ENCODE results near the gene KDR. TPM values are rescaled to one million over a fixed set of nuclear protein-coding genes. Genes with fewer than 3 reads are reported as not detected.
A peak's percentile ranks its signal among the peaks of the same experiment; 100 is the strongest.

The KDR gene
- total RNA-seq, 1 donor from 2014 or later: 19.4 TPM

DNA sequence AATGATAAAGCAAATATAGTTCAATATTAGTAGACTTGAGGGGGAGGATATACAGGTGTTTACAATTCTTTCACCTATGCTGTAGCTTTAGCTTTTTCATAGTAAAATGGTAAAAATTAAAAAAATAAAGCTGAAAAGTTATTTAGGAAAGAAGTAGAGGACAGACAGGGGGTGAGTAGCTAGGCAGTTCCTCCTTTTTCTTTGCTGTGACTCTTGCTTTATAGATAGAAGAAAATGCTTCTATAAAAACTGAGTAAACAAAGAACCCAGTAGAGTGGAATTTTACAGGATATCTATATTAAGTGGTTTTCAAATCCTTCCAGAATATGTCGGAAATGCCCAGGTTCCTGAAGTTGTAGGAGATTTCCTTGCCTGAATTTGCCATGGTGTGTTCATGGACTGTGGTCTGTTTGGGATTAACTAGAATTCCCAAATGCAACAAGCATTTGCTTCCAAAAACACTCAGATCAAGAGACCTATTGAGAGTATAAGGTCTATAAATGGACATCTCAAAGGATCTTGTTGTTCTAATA lies 74.9 kb downstream of the KDR start:
- no peak overlapping the region for H3K4me3 ChIP-seq
- H3K27me3 ChIP-seq: no peaks in the 10 kb centered on the region
- H3K27ac ChIP-seq: no peak overlapping the region
- H3K36me3 ChIP-seq: no peaks in the 10 kb centered on the region
- no peak for DNase-seq (ENCODE audit: extremely low spot score in 2 of 2)
- no peaks in the 10 kb centered on the region for H3K9me3 ChIP-seq
- H3K4me1 ChIP-seq: no peaks in the 10 kb centered on the region
- intact Hi-C loops (cut with DNase I): no loop called here
- TF ChIP-seq POLR2A (IDR thresholded peaks at IDR 0.05) (no peak), POLR2AphosphoS5 (IDR thresholded peaks at IDR 0.05; ENCODE audit: insufficient read depth in 1 of 2, low read depth in 1 of 2) (no peak)
- TF ChIP-seq, protein P1, sequence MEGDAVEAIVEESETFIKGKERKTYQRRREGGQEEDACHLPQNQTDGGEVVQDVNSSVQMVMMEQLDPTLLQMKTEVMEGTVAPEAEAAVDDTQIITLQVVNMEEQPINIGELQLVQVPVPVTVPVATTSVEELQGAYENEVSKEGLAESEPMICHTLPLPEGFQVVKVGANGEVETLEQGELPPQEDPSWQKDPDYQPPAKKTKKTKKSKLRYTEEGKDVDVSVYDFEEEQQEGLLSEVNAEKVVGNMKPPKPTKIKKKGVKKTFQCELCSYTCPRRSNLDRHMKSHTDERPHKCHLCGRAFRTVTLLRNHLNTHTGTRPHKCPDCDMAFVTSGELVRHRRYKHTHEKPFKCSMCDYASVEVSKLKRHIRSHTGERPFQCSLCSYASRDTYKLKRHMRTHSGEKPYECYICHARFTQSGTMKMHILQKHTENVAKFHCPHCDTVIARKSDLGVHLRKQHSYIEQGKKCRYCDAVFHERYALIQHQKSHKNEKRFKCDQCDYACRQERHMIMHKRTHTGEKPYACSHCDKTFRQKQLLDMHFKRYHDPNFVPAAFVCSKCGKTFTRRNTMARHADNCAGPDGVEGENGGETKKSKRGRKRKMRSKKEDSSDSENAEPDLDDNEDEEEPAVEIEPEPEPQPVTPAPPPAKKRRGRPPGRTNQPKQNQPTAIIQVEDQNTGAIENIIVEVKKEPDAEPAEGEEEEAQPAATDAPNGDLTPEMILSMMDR (IDR thresholded peaks at IDR 0.05): no peak

DNA sequence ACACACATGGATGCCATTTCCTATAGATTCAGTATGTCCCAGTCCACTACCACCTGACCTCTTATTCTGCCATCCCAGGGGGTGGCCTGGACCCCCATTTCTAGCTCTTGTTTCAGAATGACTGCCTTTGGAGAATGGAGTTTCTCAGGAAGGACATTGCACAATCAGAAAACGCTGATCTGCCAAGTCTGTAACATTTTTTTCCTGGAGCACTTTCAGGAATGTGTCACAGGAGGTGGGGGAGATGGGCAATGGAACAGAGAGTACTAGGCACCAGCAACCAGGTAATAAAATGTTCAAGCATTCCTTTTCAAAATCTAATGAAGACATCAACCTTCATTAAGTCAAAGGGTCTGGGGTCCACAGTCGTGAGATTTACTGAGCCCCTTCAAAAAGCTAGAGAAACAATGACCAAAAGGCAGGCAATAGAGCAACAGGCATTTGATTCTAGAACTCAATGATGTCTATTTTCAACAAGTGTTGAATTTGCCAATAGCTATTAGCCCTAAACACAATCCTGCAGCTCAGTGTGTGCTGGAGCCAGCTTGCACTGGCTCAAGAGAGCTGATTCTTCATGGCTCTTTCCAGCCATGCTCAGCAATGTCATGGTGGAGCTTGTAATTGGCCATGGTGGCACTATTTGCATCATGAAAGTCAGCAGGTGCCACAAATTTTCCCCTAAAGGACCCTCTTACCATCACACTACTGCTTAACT lies 87.1 kb downstream of the KDR start:
- DNase-seq (ENCODE audit: extremely low spot score in 2 of 2): no peak
- TF ChIP-seq POLR2AphosphoS5 (IDR thresholded peaks at IDR 0.05; ENCODE audit: insufficient read depth in 1 of 2, low read depth in 1 of 2) (peak in 1 of 2 donors; percentile 94), POLR2A (IDR thresholded peaks at IDR 0.05) (no peak)
- TF ChIP-seq, protein P1 (IDR thresholded peaks at IDR 0.05): no peak
- no peaks in the 10 kb centered on the region for H3K36me3 ChIP-seq
- H3K27me3 ChIP-seq: no peaks in the 10 kb centered on the region
- no peak overlapping the region for H3K27ac ChIP-seq
- peaks cover 21% of the 10 kb centered on the region for H3K4me1 ChIP-seq
- H3K9me3 ChIP-seq: no peaks in the 10 kb centered on the region
- intact Hi-C loops (cut with DNase I): no loop called here
- H3K4me3 ChIP-seq: no peak overlapping the region

- Histone ChIP-seq H3K27me3 (no peaks in the 10 kb centered on the region), H3K4me3 (no peak overlapping the region), H3K4me1 (peaks cover 21% of the 10 kb centered on the region), H3K36me3 (no peaks in the 10 kb centered on the region), H3K9me3 (no peaks in the 10 kb centered on the region), H3K27ac (no peak overlapping the region)
- no peak for DNase-seq (ENCODE audit: extremely low spot score in 2 of 2)
- intact Hi-C loops (cut with DNase I): no loop called here
- TF ChIP-seq POLR2A (IDR thresholded peaks at IDR 0.05): no peak
- TF ChIP-seq, protein P1 (IDR thresholded peaks at IDR 0.05): no peak
Measured at GRCh38 chr4:55037728-55038127, 87.7 kb downstream of the KDR start.

GRCh38 chr4:55036405-55036804 lies 89.0 kb downstream of the KDR start:
- no peak overlapping the region for H3K27ac ChIP-seq
- TF ChIP-seq POLR2A (IDR thresholded peaks at IDR 0.05): no peak
- TF ChIP-seq POLR2AphosphoS5 (IDR thresholded peaks at IDR 0.05; ENCODE audit: insufficient read depth in 1 of 2, low read depth in 1 of 2): no peak
- TF ChIP-seq, protein P1 (IDR thresholded peaks at IDR 0.05): no peak
- no peak for DNase-seq (ENCODE audit: extremely low spot score in 2 of 2)

GRCh38 chr4:55035892-55036291 lies 89.5 kb downstream of the KDR start:
- no peak overlapping the region for H3K27ac ChIP-seq

More at GRCh38 chr4:55036405-55036804, 89.0 kb downstream of the KDR start:
- intact Hi-C loops (cut with DNase I): no loop called here
- Histone ChIP-seq H3K27me3 (no peaks in the 10 kb centered on the region), H3K9me3 (no peaks in the 10 kb centered on the region), H3K4me1 (peaks cover 21% of the 10 kb centered on the region), H3K4me3 (no peak overlapping the region), H3K36me3 (no peaks in the 10 kb centered on the region)

More at GRCh38 chr4:55035892-55036291, 89.5 kb downstream of the KDR start:
- H3K4me1 ChIP-seq: peaks cover 21% of the 10 kb centered on the region
- DNase-seq (ENCODE audit: extremely low spot score in 2 of 2): no peak
- TF ChIP-seq, protein P1 (IDR thresholded peaks at IDR 0.05): no peak
- TF ChIP-seq POLR2A (IDR thresholded peaks at IDR 0.05): no peak
- no peak for TF ChIP-seq POLR2AphosphoS5 (IDR thresholded peaks at IDR 0.05; ENCODE audit: insufficient read depth in 1 of 2, low read depth in 1 of 2)
- H3K27me3 ChIP-seq: no peaks in the 10 kb centered on the region
- H3K9me3 ChIP-seq: no peaks in the 10 kb centered on the region
- intact Hi-C loops (cut with DNase I): no loop called here
- no peaks in the 10 kb centered on the region for H3K36me3 ChIP-seq
- no peak overlapping the region for H3K4me3 ChIP-seq
